ENCODE results near the gene CIAO2B. TPM values are rescaled to one million over a fixed set of nuclear protein-coding genes. Genes with fewer than 3 reads are reported as not detected.

CIAO2B gene
- total RNA-seq, 2 experiments from 2014 or later = 115 to 126 TPM

GRCh38 chr16:66918803-66919568 is 15.2 kb downstream of the CIAO2B start, which contains the start of gene CDH16:
CDH16 (minus strand) TSS chr16:66918885; CDS start chr16:66918065, 820 bp downstream.
- ATAC-seq = no peak
- Mint-ChIP-seq H3K27me3 (ENCODE audit: low read depth) (peaks cover 20% of the 10 kb centered on the region), H3K4me3 (no peak within 1 kb of the TSS), H3K27ac (no peak within 1 kb of the TSS), H3K4me1 (ENCODE audit: low read depth) (peaks cover 2% of the 10 kb centered on the region), H3K9me3 (ENCODE audit: insufficient read depth) (no peaks in the 10 kb centered on the region), H3K36me3 (ENCODE audit: low read depth) (no peaks in the 10 kb centered on the region)
- POLR2A ChIA-PET = interaction anchor here (0.6 to 0.8 kb wide), 3 partner anchors 8 to 15 kb away, joined by 3 read pairs; no protein-coding TSS in a partner anchor
- no peak for DNase-seq
- CTCF ChIA-PET = interaction anchor here (1.9 to 3.2 kb wide), 2 partner anchors 10 to 24 kb away, joined by 7 to 12 read pairs; no protein-coding TSS in a partner anchor

DNA sequence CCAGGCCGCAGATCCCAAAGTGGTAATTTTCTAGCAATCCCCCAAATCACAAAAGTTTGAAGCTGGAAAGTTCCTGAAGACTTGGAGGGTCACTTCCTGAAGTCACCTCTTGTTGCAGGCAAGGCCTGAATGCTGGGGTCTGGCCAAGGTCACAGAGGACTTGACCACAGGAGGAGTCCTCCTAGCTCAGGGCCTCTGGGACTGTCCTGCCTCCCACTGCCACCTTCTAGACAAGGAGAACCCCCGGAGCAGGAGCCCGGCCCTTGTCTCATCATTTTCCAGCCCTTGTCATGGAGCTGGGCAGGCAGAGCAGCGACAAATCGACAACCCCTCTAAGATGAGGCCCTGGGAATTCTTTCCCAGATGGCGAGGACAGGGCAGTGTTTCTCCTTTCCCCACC is 15.8 kb downstream of the CIAO2B start:
- no peak overlapping the region for H3K27ac Mint-ChIP-seq
- peaks cover 14% of the 10 kb centered on the region for H3K27me3 Mint-ChIP-seq (ENCODE audit: low read depth)
- no peak overlapping the region for H3K4me3 Mint-ChIP-seq
- H3K9me3 Mint-ChIP-seq (ENCODE audit: insufficient read depth) = no peaks in the 10 kb centered on the region
- H3K4me1 Mint-ChIP-seq (ENCODE audit: low read depth) = no peaks in the 10 kb centered on the region
- ChIA-PET CTCF (interaction anchor here (3.2 kb wide), 1 partner anchor 10 kb away, joined by 12 read pairs; no protein-coding TSS in a partner anchor), POLR2A (interaction anchor here (0.6 to 0.8 kb wide), 3 partner anchors 9 to 130 kb away, joined by 3 read pairs; no protein-coding TSS in a partner anchor)
- H3K36me3 Mint-ChIP-seq (ENCODE audit: low read depth) = no peaks in the 10 kb centered on the region
- DNase-seq (no peak), ATAC-seq (no peak)

- H3K4me3 Mint-ChIP-seq = no peak overlapping the region
- ATAC-seq (no peak), DNase-seq (no peak)
- H3K36me3 Mint-ChIP-seq (ENCODE audit: low read depth) = no peaks in the 10 kb centered on the region
- peaks cover 9% of the 10 kb centered on the region for H3K27me3 Mint-ChIP-seq (ENCODE audit: low read depth)
- POLR2A ChIA-PET = interaction anchor here (0.6 to 0.8 kb wide), 2 partner anchors 12 to 130 kb away, joined by 3 read pairs; no protein-coding TSS in a partner anchor
- no peaks in the 10 kb centered on the region for H3K4me1 Mint-ChIP-seq (ENCODE audit: low read depth)
- H3K9me3 Mint-ChIP-seq (ENCODE audit: insufficient read depth) = no peaks in the 10 kb centered on the region
- CTCF ChIA-PET = interaction anchor here (3.2 kb wide), 1 partner anchor 11 kb away, joined by 12 read pairs; no protein-coding TSS in a partner anchor
- no peak overlapping the region for H3K27ac Mint-ChIP-seq
Measured at GRCh38 chr16:66917741-66918140, 16.5 kb downstream of the CIAO2B start.

- no peak overlapping the region for H3K4me3 Mint-ChIP-seq
- H3K9me3 Mint-ChIP-seq (ENCODE audit: insufficient read depth) = no peaks in the 10 kb centered on the region
- CTCF ChIA-PET = interaction anchor here (0.6 to 3.2 kb wide), 3 partner anchors 12 to 43 kb away, joined by 3 to 12 read pairs (median 4); no protein-coding TSS in a partner anchor
- DNase-seq (no peak), ATAC-seq (no peak)
- no peak overlapping the region for H3K27ac Mint-ChIP-seq
- H3K4me1 Mint-ChIP-seq (ENCODE audit: low read depth) = no peaks in the 10 kb centered on the region
- H3K36me3 Mint-ChIP-seq (ENCODE audit: low read depth) = no peaks in the 10 kb centered on the region
- peaks cover 9% of the 10 kb centered on the region for H3K27me3 Mint-ChIP-seq (ENCODE audit: low read depth)
- POLR2A ChIA-PET = no interaction called here
Measured at GRCh38 chr16:66916518-66916917, 17.7 kb downstream of the CIAO2B start.

DNA sequence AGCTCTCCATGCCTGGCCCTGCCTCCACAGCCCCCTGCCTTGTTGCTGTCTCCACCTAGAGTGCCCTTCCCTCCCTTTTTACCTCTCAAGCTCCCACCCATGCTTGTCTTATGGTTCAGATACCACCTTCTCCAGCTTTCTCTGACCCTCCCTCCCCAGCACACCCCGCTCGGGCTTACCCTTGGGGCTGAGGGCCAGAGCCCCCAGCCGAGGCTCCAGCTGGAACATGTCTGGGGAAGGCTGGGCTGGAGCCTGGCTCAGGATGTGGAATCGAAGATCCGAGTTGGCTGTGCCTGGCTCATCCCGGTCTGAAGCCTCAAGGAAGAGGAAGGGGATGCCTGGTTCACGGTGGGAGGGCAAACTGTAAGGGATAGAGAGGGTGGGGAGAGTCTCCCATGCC is 19.2 kb downstream of the CIAO2B start:
- H3K4me1 Mint-ChIP-seq (ENCODE audit: low read depth) = no peaks in the 10 kb centered on the region
- ChIA-PET POLR2A (no interaction called here), CTCF (no interaction called here)
- H3K27me3 Mint-ChIP-seq (ENCODE audit: low read depth) = peaks cover 2% of the 10 kb centered on the region
- no peak overlapping the region for H3K27ac Mint-ChIP-seq
- H3K9me3 Mint-ChIP-seq (ENCODE audit: insufficient read depth) = no peaks in the 10 kb centered on the region
- H3K36me3 Mint-ChIP-seq (ENCODE audit: low read depth) = no peaks in the 10 kb centered on the region
- no peak for ATAC-seq
- H3K4me3 Mint-ChIP-seq = no peak overlapping the region
- no peak for DNase-seq

- no peaks in the 10 kb centered on the region for H3K4me1 Mint-ChIP-seq (ENCODE audit: low read depth)
- ATAC-seq (no peak), DNase-seq (no peak)
- no peak overlapping the region for H3K27ac Mint-ChIP-seq
- H3K9me3 Mint-ChIP-seq (ENCODE audit: insufficient read depth) = no peaks in the 10 kb centered on the region
- ChIA-PET CTCF (no interaction called here), POLR2A (no interaction called here)
- peaks cover 2% of the 10 kb centered on the region for H3K27me3 Mint-ChIP-seq (ENCODE audit: low read depth)
- H3K4me3 Mint-ChIP-seq = no peak overlapping the region
- H3K36me3 Mint-ChIP-seq (ENCODE audit: low read depth) = no peaks in the 10 kb centered on the region
Measured at GRCh38 chr16:66914541-66914940, 19.7 kb downstream of the CIAO2B start.

GRCh38 chr16:66913711-66914110 is 20.5 kb downstream of the CIAO2B start:
- ChIA-PET POLR2A (no interaction called here), CTCF (no interaction called here)
- H3K4me1 Mint-ChIP-seq (ENCODE audit: low read depth) = no peaks in the 10 kb centered on the region
- no peak overlapping the region for H3K4me3 Mint-ChIP-seq
- no peaks in the 10 kb centered on the region for H3K9me3 Mint-ChIP-seq (ENCODE audit: insufficient read depth)
- ATAC-seq (no peak), DNase-seq (no peak)
- H3K27me3 Mint-ChIP-seq (ENCODE audit: low read depth) = peaks cover 2% of the 10 kb centered on the region
- no peak overlapping the region for H3K27ac Mint-ChIP-seq
- no peaks in the 10 kb centered on the region for H3K36me3 Mint-ChIP-seq (ENCODE audit: low read depth)

DNA sequence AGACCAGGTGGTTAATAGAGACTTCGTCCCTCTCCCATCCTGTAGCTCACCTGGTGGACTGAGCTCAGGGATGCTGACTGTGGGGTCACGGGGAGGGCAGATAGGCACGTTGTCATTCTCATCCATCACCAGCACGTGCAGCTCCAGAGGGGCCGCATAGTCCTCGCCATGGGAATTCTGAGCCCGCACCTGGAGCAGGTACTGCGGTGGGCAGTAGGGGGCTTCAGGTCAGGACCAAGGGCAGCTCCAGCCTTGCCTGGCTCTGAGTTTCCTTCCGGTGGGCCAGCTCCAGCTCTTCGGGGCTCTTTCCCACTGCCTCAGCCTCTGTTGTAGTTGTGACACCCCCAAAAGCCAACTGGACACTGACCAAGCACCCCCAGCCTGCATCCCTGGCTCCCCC is 21.1 kb downstream of the CIAO2B start:
- no peak overlapping the region for H3K4me3 Mint-ChIP-seq
- no peak overlapping the region for H3K27ac Mint-ChIP-seq
- ChIA-PET POLR2A (no interaction called here), CTCF (interaction anchor here (0.7 kb wide), 1 partner anchor 18 kb away, joined by 3 read pairs; no protein-coding TSS in a partner anchor)
- no peaks in the 10 kb centered on the region for H3K36me3 Mint-ChIP-seq (ENCODE audit: low read depth)
- no peaks in the 10 kb centered on the region for H3K9me3 Mint-ChIP-seq (ENCODE audit: insufficient read depth)
- H3K4me1 Mint-ChIP-seq (ENCODE audit: low read depth) = no peaks in the 10 kb centered on the region
- ATAC-seq (no peak), DNase-seq (no peak)
- peaks cover 2% of the 10 kb centered on the region for H3K27me3 Mint-ChIP-seq (ENCODE audit: low read depth)

- no peak overlapping the region for H3K27ac Mint-ChIP-seq
- no peaks in the 10 kb centered on the region for H3K9me3 Mint-ChIP-seq (ENCODE audit: insufficient read depth)
- CTCF ChIA-PET = interaction anchor here (1.4 kb wide), 1 partner anchor 17 kb away, joined by 3 read pairs; no protein-coding TSS in a partner anchor
- ATAC-seq (no peak), DNase-seq (no peak)
- peaks cover 2% of the 10 kb centered on the region for H3K27me3 Mint-ChIP-seq (ENCODE audit: low read depth)
- H3K4me3 Mint-ChIP-seq = no peak overlapping the region
- no peaks in the 10 kb centered on the region for H3K4me1 Mint-ChIP-seq (ENCODE audit: low read depth)
- H3K36me3 Mint-ChIP-seq (ENCODE audit: low read depth) = no peaks in the 10 kb centered on the region
- POLR2A ChIA-PET = no interaction called here
Measured at GRCh38 chr16:66911801-66912200, 22.4 kb downstream of the CIAO2B start.

DNA sequence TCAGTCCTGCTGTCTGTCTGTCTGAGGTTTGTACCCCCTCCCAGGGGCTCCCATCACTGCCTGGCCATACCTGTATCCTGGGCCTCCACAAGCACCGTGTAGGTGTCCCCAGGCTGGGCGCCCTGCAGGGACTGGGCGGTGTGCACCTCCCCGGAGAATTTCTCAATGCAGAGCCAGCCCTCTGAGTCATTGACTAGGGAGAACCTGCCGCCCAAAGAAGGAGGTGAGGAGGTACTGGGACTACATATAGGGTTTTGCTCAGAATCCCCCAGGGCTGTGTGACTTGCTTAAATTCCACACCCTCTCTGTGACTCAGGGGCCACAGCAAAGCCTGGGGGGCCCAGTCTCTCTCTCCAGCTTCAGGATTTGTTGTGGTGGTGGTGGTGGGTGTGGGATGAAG is 23.1 kb downstream of the CIAO2B start:
- DNase-seq = no peak
- Mint-ChIP-seq H3K27me3 (ENCODE audit: low read depth) (no peaks in the 10 kb centered on the region), H3K4me1 (ENCODE audit: low read depth) (peaks cover 2% of the 10 kb centered on the region), H3K9me3 (ENCODE audit: insufficient read depth) (no peaks in the 10 kb centered on the region), H3K27ac (no peak overlapping the region), H3K36me3 (ENCODE audit: low read depth) (no peaks in the 10 kb centered on the region), H3K4me3 (no peak overlapping the region)
- ChIA-PET CTCF (interaction anchor here (1.0 to 3.0 kb wide), 4 partner anchors 16 to 43 kb away, joined by 3 to 20 read pairs (median 12); partner anchors contain the start of gene RRAD), POLR2A (interaction anchor here (0.6 kb wide), 1 partner anchor 13 kb away, joined by 3 read pairs; no protein-coding TSS in a partner anchor)
- ATAC-seq = no peak

GRCh38 chr16:66910175-66910940 is 23.8 kb downstream of the CIAO2B start:
- POLR2A ChIA-PET = interaction anchor here (0.6 kb wide), 1 partner anchor 12 kb away, joined by 3 read pairs; no protein-coding TSS in a partner anchor
- H3K9me3 Mint-ChIP-seq (ENCODE audit: insufficient read depth) = no peaks in the 10 kb centered on the region

More at GRCh38 chr16:66910175-66910940, 23.8 kb downstream of the CIAO2B start:
- CTCF ChIA-PET = interaction anchor here (0.7 to 3.0 kb wide), 11 partner anchors 11 to 241 kb away, joined by 3 to 20 read pairs (median 4); partner anchors contain the start of genes B3GNT9, PDP2 and RRAD
- H3K36me3 Mint-ChIP-seq (ENCODE audit: low read depth) = no peaks in the 10 kb centered on the region
- H3K4me1 Mint-ChIP-seq (ENCODE audit: low read depth) = peaks cover 6% of the 10 kb centered on the region
- H3K27me3 Mint-ChIP-seq (ENCODE audit: low read depth) = no peaks in the 10 kb centered on the region
- H3K4me3 Mint-ChIP-seq = no peak overlapping the region
- DNase-seq (no peak), ATAC-seq (no peak)
- H3K27ac Mint-ChIP-seq = no peak overlapping the region

Measured in activated CD8-positive, alpha-beta T cell treated with anti-CD3 and anti-CD28 coated beads, Interleukin-2, amount 10 ng/mL, durations not matched to agents 7 days and 5 days (primary cell).